HEK293 (cell line): ENCODE measurements around the gene GIGYF1.

Experiments used
- CTCF ChIA-PET: fragments of 350-600 bp; formaldehyde crosslinking; extraction: SDS; loops from one replicate; lab custom pipeline; 2021; ENCODE audit warnings: antibody characterized with exemption; lab: Yijun Ruan, JAX
- POLR2A ChIA-PET: fragments of 300-600 bp; formaldehyde crosslinking; extraction: SDS; loops from one replicate; lab custom pipeline; 2020; ENCODE audit warnings: antibody characterized with exemption, inconsistent platforms; lab: Yijun Ruan, JAX
- H3K27ac ChIP-seq: fragments of 200-500 bp; sonication (Bioruptor generic); 2 replicates; pipeline ENCODE4 v1.5.1; 2014; ENCODE audit warnings: low read depth, low read length, control low read depth, inconsistent platforms; ENCODE audit errors: extremely low read depth
- H3K36me3 ChIP-seq, 2 experiments: fragments of 200-500 bp in 1 of 2; sonication (Bioruptor generic) in 1 of 2; 1 replicate in 1 of 2; 2 replicates in 1 of 2; pipeline ENCODE4 v1.5.1; 2014 to 2017; ENCODE audit warnings: inconsistent platforms in 2 of 2, low read length in 2 of 2; ENCODE audit not compliant: control insufficient read depth in 2 of 2, insufficient read depth in 1 of 2
- H3K4me1 ChIP-seq: fragments of 200-500 bp; sonication (Bioruptor generic); 2 replicates; pipeline ENCODE4 v1.5.1; 2014; ENCODE audit warnings: mild to moderate bottlenecking, low read length, inconsistent platforms; ENCODE audit not compliant: control insufficient read depth, insufficient read depth
- H3K4me3 ChIP-seq: 2 replicates; pipeline ENCODE4 v1.5.1; 2011; ENCODE audit warnings: low read depth, mild to moderate bottlenecking, control low read depth, low read length, moderate library complexity
- H3K9me3 ChIP-seq: fragments of 200-500 bp; sonication (Bioruptor generic); 2 replicates; pipeline ENCODE4 v1.5.1; 2014; ENCODE audit warnings: low read depth, low read length, inconsistent platforms; ENCODE audit not compliant: control insufficient read depth, insufficient read depth
- KLF9 ChIP-seq: fragments of 450-650 bp; formaldehyde crosslinking; IDR thresholded peaks from 2 replicates; pipeline ENCODE4 v1.5.1; 2016; ENCODE audit warnings: missing biosample characterization, missing genetic modification characterization, low read depth
- PRDM1 ChIP-seq: fragments of 450-650 bp; formaldehyde crosslinking; IDR thresholded peaks from 2 replicates; pipeline ENCODE4; 2016; ENCODE audit warnings: missing biosample characterization, missing genetic modification characterization
- ZNF366 ChIP-seq: fragments of 450-650 bp; formaldehyde crosslinking; conservative IDR thresholded peaks from 2 replicates; pipeline ENCODE4 v1.5.1; 2016; ENCODE audit warnings: missing biosample characterization, missing genetic modification characterization
- ZNF561 ChIP-seq: fragments of 450-650 bp; IDR thresholded peaks from 2 replicates; pipeline ENCODE4 v1.5.1; 2018; ENCODE audit warnings: missing biosample characterization, missing genetic modification characterization, borderline replicate concordance
- TF ChIP-seq, protein P1 (sequence below): fragments of 450-650 bp; formaldehyde crosslinking; IDR thresholded peaks from 2 replicates; pipeline ENCODE4 v1.5.1; 2016; ENCODE audit warnings: missing biosample characterization, missing genetic modification characterization

The GIGYF1 gene

DNA sequence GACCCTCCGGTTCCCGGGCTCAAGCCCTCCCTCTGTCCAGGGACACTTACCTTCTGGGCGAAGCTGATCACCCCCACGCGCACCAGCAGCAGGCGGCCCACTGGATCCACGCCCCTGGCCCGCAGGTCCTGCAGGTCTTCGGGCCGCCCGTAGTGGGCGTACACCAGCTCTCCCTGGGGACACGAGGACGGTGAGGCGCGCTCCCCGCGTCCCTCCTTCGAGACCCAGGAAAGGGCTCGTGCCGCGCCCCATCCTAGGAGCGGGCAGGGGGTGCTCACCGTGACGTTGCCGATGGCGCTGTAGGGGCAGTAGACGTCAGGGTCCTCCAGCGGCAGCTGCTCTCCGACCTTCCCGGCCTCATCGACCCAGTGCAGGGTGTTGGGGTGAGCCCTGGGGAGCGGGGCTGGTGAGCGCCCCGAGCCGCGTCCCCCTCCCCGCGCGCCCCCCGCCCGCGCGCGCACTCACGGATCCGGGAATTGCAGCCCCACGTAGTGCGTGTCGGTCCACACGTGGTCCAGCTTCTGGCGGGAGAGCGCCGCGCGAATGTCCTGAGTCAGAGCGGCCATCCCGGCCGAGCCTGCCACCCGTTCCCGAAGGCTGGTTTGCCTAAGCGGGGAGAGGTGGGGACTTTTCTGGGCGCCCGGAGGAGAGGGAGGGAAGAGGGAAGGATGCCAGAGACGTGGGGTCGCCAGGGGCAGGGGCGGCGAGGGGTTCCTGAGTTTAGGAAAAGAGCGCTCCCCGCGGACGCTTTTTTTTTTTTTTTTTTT lies 60.9 kb downstream of the GIGYF1 start (continued):
- peak; percentile 28; the same call in 1 of the 2 replicates for TF ChIP-seq KLF9 (tag by site-specific recombination)
- TF ChIP-seq, protein P1, sequence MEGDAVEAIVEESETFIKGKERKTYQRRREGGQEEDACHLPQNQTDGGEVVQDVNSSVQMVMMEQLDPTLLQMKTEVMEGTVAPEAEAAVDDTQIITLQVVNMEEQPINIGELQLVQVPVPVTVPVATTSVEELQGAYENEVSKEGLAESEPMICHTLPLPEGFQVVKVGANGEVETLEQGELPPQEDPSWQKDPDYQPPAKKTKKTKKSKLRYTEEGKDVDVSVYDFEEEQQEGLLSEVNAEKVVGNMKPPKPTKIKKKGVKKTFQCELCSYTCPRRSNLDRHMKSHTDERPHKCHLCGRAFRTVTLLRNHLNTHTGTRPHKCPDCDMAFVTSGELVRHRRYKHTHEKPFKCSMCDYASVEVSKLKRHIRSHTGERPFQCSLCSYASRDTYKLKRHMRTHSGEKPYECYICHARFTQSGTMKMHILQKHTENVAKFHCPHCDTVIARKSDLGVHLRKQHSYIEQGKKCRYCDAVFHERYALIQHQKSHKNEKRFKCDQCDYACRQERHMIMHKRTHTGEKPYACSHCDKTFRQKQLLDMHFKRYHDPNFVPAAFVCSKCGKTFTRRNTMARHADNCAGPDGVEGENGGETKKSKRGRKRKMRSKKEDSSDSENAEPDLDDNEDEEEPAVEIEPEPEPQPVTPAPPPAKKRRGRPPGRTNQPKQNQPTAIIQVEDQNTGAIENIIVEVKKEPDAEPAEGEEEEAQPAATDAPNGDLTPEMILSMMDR, result peak; percentile 68
- TF ChIP-seq, all 188 proteins: peak for 17

DNA sequence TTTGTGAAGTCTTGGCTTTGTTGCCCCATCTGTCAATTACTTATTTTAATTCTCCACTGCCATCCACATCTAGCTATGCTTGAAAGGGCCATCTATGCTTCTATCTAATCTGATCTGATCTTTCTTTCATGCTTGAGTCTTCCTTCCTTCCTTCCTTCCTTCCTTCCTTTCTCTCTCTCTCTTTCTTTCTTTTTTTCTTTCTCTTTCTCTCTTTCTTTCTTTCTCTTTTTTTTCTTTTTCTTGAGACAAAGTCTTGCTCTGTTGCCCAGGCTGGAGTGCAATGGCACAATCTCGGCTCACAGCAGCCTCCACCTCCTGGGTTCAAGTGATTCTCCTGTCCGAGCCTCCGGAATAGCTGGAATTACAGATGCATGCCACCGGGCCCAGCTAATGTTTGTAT lies 64.0 kb downstream of the GIGYF1 start:
- no peak overlapping the region for H3K4me3 ChIP-seq
- TF ChIP-seq PRDM1 (tag by site-specific recombination) (peak; percentile 53), ZNF561 (tag by site-specific recombination) (no peak), ZNF366 (tag by site-specific recombination) (peak; percentile 88)
- H3K4me1 ChIP-seq, result no peaks in the 10 kb centered on the region
- no peak overlapping the region for H3K27ac ChIP-seq
- H3K9me3 ChIP-seq, result no peaks in the 10 kb centered on the region
- no peaks in the 10 kb centered on the region for H3K36me3 ChIP-seq
- ChIA-PET POLR2A (interaction anchor here (0.9 to 1.6 kb wide), 3 partner anchors 43 to 45 kb away, joined by 3 to 11 read pairs (median 3); partner anchors contain the start of genes FBXO24, GNB2 and LRCH4), CTCF (interaction anchor here (0.6 to 2.9 kb wide), 11 partner anchors 10 to 223 kb away, joined by 3 to 11 read pairs (median 5); partner anchors contain the start of genes FBXO24, LRCH4, MOSPD3 and SLC12A9)
